HK-2 (cell line): ENCODE results near the gene SKIL.
A peak's percentile ranks its signal among the peaks of the same experiment; 100 is the strongest.

Experiments
- DNase-seq: peaks from one replicate; pipeline ENCODE4 v3.0.0-alpha.2; 2018; ENCODE audit not compliant: unreplicated experiment

Gene SKIL

GRCh38 chr3:170346481-170347392 lies 10.8 kb upstream of the SKIL start:
- DNase-seq, result no peak

GRCh38 chr3:170350515-170351413 lies 6.8 kb upstream of the SKIL start:
- no peak for DNase-seq

GRCh38 chr3:170352936-170353335 lies 4.6 kb upstream of the SKIL start:
- DNase-seq, result no peak

GRCh38 chr3:170353485-170353884 lies 4.0 kb upstream of the SKIL start:
- DNase-seq, result no peak

- DNase-seq, result no peak
Observed at GRCh38 chr3:170354760-170355159, 2.8 kb upstream of the SKIL start.

GRCh38 chr3:170355738-170356595 lies 1.5 kb upstream of the SKIL start:
- DNase-seq, result peak; percentile 53

GRCh38 chr3:170356596-170357175 lies 829 bp upstream of the SKIL start:
- no peak for DNase-seq

GRCh38 chr3:170358042-170359010 lies 811 bp downstream of the SKIL start:
- peak; percentile 90 for DNase-seq

GRCh38 chr3:170359178-170359704 lies 1.7 kb downstream of the SKIL start:
- DNase-seq, result no peak

GRCh38 chr3:170360466-170360865 lies 3.0 kb downstream of the SKIL start:
- DNase-seq, result no peak

GRCh38 chr3:170360916-170361315 lies 3.4 kb downstream of the SKIL start:
- DNase-seq, result no peak

- no peak for DNase-seq
Observed at GRCh38 chr3:170361711-170362110, 4.2 kb downstream of the SKIL start.

GRCh38 chr3:170363471-170363994 lies 6.0 kb downstream of the SKIL start:
- no peak for DNase-seq

GRCh38 chr3:170364965-170365364 lies 7.5 kb downstream of the SKIL start:
- DNase-seq, result no peak

- DNase-seq, result no peak
Observed at GRCh38 chr3:170367797-170368196, 10.3 kb downstream of the SKIL start.

- no peak for DNase-seq
Observed at GRCh38 chr3:170368921-170369320, 11.4 kb downstream of the SKIL start.

GRCh38 chr3:170372190-170372879 lies 14.8 kb downstream of the SKIL start:
- no peak for DNase-seq

- DNase-seq, result no peak
Observed at GRCh38 chr3:170383567-170383966, 26.1 kb downstream of the SKIL start.

- no peak for DNase-seq
Observed at GRCh38 chr3:170386468-170386867, 29.0 kb downstream of the SKIL start.
